Fibroblast of skin of right biceps (primary cell): ENCODE results near the gene ST8SIA6.
A peak's percentile ranks its signal among the peaks of the same experiment; 100 is the strongest.
"Not testable (repeated sequence)": the region's sequence is repeated elsewhere in the genome, so short reads cannot be mapped to it uniquely, and the experiment has no call there.

Experiments
- DNase-seq: peaks from one replicate; pipeline ENCODE4 v3.0.0-alpha.2; 2013

ST8SIA6 gene, protein sequence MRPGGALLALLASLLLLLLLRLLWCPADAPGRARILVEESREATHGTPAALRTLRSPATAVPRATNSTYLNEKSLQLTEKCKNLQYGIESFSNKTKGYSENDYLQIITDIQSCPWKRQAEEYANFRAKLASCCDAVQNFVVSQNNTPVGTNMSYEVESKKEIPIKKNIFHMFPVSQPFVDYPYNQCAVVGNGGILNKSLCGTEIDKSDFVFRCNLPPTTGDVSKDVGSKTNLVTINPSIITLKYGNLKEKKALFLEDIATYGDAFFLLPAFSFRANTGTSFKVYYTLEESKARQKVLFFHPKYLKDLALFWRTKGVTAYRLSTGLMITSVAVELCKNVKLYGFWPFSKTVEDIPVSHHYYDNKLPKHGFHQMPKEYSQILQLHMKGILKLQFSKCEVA

DNA sequence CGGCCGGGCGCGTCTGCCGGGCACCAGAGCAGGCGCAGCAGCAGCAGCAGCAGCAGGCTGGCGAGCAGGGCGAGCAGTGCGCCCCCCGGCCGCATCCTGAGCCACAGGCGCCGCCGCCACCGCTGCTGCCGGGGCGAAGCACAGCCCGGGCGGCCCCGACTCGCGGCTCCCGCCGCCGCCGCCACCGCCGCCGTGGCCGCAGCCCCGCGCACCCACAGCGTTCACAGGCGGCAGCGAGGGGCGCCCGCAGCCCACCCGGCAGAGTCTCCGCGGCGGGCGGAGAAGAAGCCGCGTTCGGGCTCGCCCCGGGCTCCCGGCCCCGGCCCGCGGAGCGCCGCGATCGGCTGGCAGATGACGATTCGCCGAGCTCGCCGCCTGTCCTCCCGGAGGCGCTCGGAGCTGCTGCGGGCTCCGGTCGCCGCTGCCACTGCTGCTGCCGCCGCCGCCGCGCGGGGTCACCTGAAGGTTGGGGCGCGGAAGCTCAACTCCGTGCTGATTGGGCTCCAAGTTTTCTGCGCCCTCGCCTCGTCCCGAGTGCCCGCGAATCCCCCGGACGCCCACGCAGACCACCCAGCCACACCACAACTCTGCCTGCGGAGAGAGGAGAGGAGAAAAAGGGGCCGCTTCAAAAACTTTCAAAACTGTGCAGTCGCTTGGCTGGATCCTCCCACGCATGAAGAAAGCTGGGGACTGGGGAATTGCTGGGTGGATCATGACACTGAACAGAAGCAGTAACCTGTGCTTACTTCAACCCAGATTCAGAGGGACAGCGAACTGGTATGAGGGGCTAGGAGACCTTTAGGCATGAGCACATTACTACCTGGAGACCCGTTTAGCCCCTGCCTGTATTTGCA, at the start of gene ST8SIA6:
TSS of gene ST8SIA6 (minus strand) at position 435 of the 854 bp plus-strand sequence. CDS start at position 95, 340 bp downstream.
- peak; percentile 61 for DNase-seq

DNA sequence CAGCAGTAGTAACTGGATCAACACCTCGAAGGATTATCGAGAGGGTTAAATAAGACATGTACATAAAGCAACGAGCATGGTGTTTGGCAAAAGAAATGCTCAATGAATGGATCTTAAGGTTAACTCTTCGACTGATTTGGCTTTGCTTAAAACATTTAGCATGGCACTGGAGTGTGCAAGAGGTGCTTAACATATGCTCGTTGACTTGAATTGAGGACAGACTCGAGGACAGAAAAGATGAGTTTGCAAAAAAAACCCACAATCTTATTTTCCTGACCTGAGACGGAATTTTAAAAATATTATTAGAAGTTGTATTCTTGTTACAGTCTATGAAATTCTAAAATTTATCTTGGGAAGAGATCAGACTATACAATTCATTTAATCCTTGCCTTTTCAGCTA, 49.4 kb upstream of the ST8SIA6 start:
- DNase-seq, result no peak

- no peak for DNase-seq
Measured at GRCh38 chr10:17502814-17503213, 48.4 kb upstream of the ST8SIA6 start.

GRCh38 chr10:17499014-17499413, 44.6 kb upstream of the ST8SIA6 start:
- not testable (repeated sequence) for DNase-seq

DNA sequence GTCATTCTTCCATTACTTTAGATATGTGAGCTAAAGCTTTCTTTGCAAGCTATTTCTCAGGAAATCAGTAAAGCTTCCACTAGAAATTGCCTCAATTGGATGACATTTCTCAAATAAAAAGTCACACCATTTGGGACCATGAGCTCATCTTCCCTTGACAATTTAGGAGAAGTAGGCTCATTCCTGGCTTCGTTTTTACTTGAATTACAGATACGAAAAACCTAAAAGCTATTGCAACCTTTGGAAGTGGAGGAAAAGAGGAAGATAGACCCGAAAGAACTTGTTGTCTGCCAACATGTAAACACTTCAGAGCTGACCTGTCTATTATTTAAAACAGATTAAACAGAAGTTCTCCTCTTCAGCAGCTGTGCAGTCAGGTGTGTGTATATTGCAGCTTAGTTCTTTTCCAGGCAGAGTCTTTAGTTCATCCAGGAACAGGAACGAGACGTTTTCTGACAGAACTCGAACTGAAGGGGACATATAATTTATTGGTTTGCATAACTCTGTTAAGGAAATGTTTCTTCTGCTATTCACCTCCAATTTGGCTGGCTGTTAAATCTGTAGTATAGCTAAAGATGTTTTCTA, 43.1 kb upstream of the ST8SIA6 start:
- DNase-seq, result no peak

DNA sequence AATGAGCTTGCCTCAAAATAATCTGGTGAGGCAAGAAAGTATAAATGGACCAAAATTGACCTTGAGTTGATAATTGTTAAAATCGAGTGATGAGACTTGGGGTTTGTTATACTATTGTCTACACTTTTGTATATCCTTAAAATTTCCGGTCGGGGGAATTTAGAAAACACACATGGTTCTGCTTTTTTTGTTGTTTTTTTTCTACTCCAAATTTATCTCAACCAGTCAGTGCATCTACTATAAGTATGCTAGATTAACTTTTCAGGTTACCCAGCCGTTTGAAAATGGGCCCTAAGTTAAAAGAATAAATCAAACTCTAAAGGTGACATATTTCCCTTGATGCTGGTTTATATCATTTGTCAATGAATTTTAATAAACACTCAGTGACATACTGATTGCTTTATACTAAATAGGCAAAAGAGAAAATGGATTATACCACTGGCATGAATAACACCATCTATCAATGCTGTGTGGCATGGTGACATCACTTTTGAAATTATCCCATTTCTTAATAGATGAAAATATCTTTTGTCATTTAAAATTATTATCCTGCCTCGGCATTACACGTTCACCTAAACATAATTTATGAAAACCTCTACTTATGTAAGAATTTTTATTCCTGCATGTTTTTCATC, 40.3 kb upstream of the ST8SIA6 start:
- no peak for DNase-seq

DNA sequence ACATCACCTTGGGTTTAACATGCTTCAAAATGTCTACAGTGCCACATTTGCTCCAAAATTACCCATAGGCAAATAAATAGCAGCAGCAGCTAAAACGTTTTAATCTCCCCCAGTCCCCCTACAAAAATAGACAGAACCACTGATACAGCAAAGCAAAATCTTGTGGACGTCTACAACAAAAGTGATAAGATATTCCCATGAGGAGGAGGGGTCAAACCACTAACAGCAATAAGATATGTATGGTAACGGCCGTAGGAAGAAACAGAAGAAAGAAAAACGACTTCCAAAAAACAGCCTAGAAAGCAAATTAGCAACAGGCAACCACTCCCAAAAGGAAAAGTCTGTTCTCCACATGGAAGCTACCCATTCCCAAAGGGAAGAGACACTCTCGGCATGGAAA, 34.5 kb upstream of the ST8SIA6 start:
- no peak for DNase-seq

GRCh38 chr10:17483079-17483478, 28.7 kb upstream of the ST8SIA6 start:
- no peak for DNase-seq

- no peak for DNase-seq
Measured at GRCh38 chr10:17479822-17480221, 25.4 kb upstream of the ST8SIA6 start.

- no peak for DNase-seq
Measured at GRCh38 chr10:17479015-17479615, 24.7 kb upstream of the ST8SIA6 start.

DNA sequence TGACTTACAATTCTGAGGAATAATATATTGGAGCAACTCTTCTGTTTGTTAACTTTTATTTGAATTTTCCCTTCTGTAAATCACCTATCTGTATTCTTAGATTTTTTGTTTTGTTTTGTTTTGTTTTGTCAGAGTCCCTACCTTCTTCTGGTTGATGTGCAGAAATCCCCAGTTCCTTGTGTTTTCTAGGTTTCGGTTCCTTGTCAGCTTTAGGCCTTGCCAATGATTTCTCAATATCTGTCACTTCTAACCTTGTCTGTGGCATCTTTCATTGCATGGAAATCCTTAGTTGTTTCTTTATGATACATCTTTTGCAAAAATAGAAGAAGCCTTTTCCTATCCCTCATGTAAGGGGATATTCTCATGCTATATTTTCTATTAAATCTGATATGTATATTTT, 21.7 kb upstream of the ST8SIA6 start:
- no peak for DNase-seq

GRCh38 chr10:17475661-17476060, 21.3 kb upstream of the ST8SIA6 start:
- no peak for DNase-seq

DNA sequence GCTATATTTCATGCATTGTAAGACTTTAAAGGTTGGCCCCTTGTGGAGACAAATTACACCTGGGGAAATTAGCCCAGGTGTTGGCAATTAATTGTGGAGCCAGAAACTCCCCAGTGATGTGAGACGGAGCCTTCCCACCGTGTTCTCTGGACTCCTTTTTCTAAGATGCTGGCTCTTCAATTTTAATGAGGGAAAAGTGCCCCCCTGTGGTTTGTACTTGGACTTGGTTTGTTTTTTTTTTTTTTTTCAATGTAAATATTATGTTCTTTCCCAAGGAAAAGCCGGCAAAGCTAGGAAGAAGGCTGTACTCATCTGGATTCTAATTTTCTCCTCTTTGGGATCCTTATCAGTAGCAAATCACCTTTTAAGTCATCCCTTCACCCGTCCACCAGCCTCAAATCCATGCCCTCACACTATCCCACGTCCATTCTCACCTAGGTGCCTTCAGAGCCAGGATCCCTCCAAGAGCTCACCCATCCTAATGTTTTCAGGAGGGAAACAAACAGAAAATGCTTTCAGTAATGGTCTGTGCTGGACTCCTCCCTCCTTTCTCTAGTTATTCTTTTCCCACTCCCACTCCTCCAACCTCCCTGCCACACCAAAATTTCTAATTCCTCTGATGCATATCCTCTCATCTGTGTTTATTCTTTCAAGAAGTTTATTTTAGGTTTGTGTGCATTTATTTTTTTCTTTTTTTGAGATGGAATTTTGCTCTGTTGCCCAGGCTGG, 20.4 kb upstream of the ST8SIA6 start:
- DNase-seq, result peak; percentile 23

DNA sequence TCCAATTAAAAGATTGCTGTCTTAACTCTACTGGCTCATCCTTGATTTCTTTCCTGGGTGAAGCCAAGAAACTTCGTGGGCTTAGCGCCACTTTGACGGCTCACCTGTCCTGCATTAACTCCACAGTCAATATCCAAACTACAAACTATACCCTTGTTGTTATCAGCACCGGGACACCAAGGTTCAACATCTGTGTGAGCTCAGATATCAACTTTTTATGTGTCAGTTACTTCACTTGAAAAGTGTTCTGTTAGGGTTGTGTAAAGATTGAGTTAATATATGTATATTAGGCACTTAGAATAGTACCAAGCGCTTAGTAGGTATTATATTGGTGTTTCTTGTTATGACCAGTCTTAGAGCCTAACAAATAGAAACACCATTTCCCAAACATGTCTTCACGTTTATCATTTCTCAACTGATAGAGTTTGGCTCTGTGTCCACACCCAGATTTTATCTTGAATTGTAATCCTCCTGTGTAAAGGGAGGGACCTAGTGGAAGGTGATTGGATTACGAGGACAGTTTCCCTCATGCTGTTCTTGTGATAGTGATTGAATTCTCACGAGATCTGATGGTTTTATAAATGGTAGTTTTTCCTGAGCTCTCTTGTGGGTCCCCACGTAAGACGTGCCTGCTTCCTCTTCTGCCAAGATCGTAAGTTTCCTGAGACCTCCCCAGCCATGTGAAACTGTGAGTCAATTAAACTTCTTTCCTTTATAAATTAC, 19.0 kb upstream of the ST8SIA6 start:
- no peak for DNase-seq

GRCh38 chr10:17472481-17473227, 18.3 kb upstream of the ST8SIA6 start:
- no peak for DNase-seq

GRCh38 chr10:17470246-17470645, 15.9 kb upstream of the ST8SIA6 start:
- no peak for DNase-seq

- no peak for DNase-seq
Measured at GRCh38 chr10:17465328-17466125, 11.1 kb upstream of the ST8SIA6 start.

DNA sequence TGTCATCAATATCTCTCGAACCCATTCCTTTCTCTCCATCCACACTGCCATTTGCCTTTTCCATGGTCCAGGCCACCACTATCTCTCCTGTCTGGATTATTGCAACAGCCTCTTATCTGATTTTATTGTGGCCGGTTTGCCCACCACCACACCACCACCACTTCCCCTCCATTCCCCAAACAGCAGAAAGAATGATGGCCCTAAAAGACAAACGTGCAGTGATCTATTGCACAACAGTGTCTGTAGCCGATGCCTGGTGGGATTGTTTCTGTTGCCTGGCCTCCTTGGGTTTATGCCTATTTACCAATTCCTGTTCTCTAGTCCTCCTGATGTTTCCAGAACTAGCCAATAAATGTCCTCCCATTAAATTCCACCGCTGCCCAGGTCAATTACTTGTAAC, 10.2 kb upstream of the ST8SIA6 start:
- DNase-seq, result no peak

- DNase-seq, result no peak
Measured at GRCh38 chr10:17460756-17461155, 6.4 kb upstream of the ST8SIA6 start.

GRCh38 chr10:17457083-17457482, 2.7 kb upstream of the ST8SIA6 start:
- DNase-seq, result no peak
